SKM-1 treated with dmso at 0.1 percent for 144 hours (cell line): ENCODE data around the gene MORC4.
A peak's percentile ranks its signal among the peaks of the same experiment; 100 is the strongest.
"Not testable (repeated sequence)": the region's sequence is repeated elsewhere in the genome, so short reads cannot be mapped to it uniquely, and the experiment has no call there.

ENCODE experiments used
- DNase-seq: peaks from one replicate; lab custom pipeline; 2025; ENCODE audit not compliant: unreplicated experiment; lab: John Stamatoyannopoulos, UW

MORC4 gene

GRCh38 chrX:107000013-107000515 is at the start of gene MORC4:
Gene MORC4, minus strand, starts transcription at chrX:107000212. Its CDS starts 243 bp downstream, at chrX:106999969.
- DNase-seq, result peak; percentile 24

- DNase-seq, result no peak
Observed at GRCh38 chrX:107047622-107048021, 47.6 kb upstream of the MORC4 start.

- DNase-seq, result no peak
Observed at GRCh38 chrX:107029752-107030151, 29.7 kb upstream of the MORC4 start.

GRCh38 chrX:107025545-107025944 is 25.5 kb upstream of the MORC4 start:
- DNase-seq, result no peak

GRCh38 chrX:107014936-107015335 is 14.9 kb upstream of the MORC4 start:
- no peak for DNase-seq

- DNase-seq, result no peak
Observed at GRCh38 chrX:107008034-107008433, 8.0 kb upstream of the MORC4 start.

GRCh38 chrX:106999002-106999975 is 723 bp downstream of the MORC4 start:
- DNase-seq, result peak; percentile 24

- DNase-seq, result no peak
Observed at GRCh38 chrX:106997611-106998010, 2.4 kb downstream of the MORC4 start.

GRCh38 chrX:106995678-106996077 is 4.3 kb downstream of the MORC4 start:
- no peak for DNase-seq

GRCh38 chrX:106987488-106987887 is 12.5 kb downstream of the MORC4 start:
- no peak for DNase-seq

- DNase-seq, result no peak
Observed at GRCh38 chrX:106980952-106981626, 18.9 kb downstream of the MORC4 start.

GRCh38 chrX:106976416-106976815 is 23.6 kb downstream of the MORC4 start:
- DNase-seq, result no peak

- DNase-seq, result no peak
Observed at GRCh38 chrX:106973433-106974149, 26.4 kb downstream of the MORC4 start.

GRCh38 chrX:106972896-106973295 is 27.1 kb downstream of the MORC4 start:
- DNase-seq, result no peak

- DNase-seq, result not testable (repeated sequence)
Observed at GRCh38 chrX:106966547-106966946, 33.5 kb downstream of the MORC4 start.

GRCh38 chrX:106964290-106964689 is 35.7 kb downstream of the MORC4 start:
- DNase-seq, result no peak

GRCh38 chrX:106963111-106963510 is 36.9 kb downstream of the MORC4 start:
- DNase-seq, result no peak

GRCh38 chrX:106959901-106960300 is 40.1 kb downstream of the MORC4 start:
- no peak for DNase-seq

- DNase-seq, result no peak
Observed at GRCh38 chrX:106957856-106958255, 42.2 kb downstream of the MORC4 start.

GRCh38 chrX:106955004-106955772 is 44.8 kb downstream of the MORC4 start:
- DNase-seq, result no peak
